ENCODE measurements around the gene ARCN1. TPM values are rescaled to one million over a fixed set of nuclear protein-coding genes. Genes with fewer than 3 reads are reported as not detected.

ARCN1 gene
- total RNA-seq, result 10 to 100 TPM; 67.8 to 81.6 (median 78.1) TPM

- peak; percentile 13 for DNase-seq
- no peaks in the 10 kb centered on the region for H3K36me3 ChIP-seq
- H3K4me3 ChIP-seq, result peak within 1 kb of the TSS; percentile 83 to 100 (median 96)
- peaks cover 7 to 48% (median 18%) of the 10 kb centered on the region in 3 donors for H3K4me1 ChIP-seq
- no peaks in the 10 kb centered on the region for H3K9me3 ChIP-seq
- intact Hi-C loops (cut with DNase I), result no loop called here
- 0% methylated on average over 11 to 16 of the region's 55 CpGs for WGBS, 2 donors
- peak in 1 of 4 donors; percentile 59 for TF ChIP-seq POLR2A (IDR thresholded peaks at IDR 0.05)
- TF ChIP-seq CTCF (IDR thresholded peaks at IDR 0.05), result no peak
- H3K27ac ChIP-seq, result peak within 1 kb of the TSS; percentile 97 to 98 (median 98)
- H3K27me3 ChIP-seq, result no peaks in the 10 kb centered on the region
Observed at GRCh38 chr11:118572061-118572980, at the start of gene ARCN1. ARCN1 (plus strand) TSS chr11:118572409; CDS start chr11:118572548, 139 bp downstream.

- 46 to 52% methylated on average over 5 to 6 of the region's 6 CpGs for WGBS, 2 donors
- TF ChIP-seq CTCF (IDR thresholded peaks at IDR 0.05) (peak in 1 of 6 experiments; percentile 27), POLR2A (IDR thresholded peaks at IDR 0.05) (no peak)
- Histone ChIP-seq H3K4me3 (no peak overlapping the region), H3K27me3 (no peaks in the 10 kb centered on the region), H3K9me3 (no peaks in the 10 kb centered on the region), H3K27ac (no peak overlapping the region), H3K36me3 (peaks cover 15 to 78% (median 33%) of the 10 kb centered on the region in 3 donors), H3K4me1 (peaks cover 0 to 7% (median 0%) of the 10 kb centered on the region in 3 donors)
- intact Hi-C loops (cut with DNase I), result no loop called here
- DNase-seq, result no peak
Observed at GRCh38 chr11:118522571-118523072, 49.6 kb upstream of the ARCN1 start.

GRCh38 chr11:118524356-118524755 lies 47.9 kb upstream of the ARCN1 start:
- no peaks in the 10 kb centered on the region for H3K9me3 ChIP-seq
- H3K4me1 ChIP-seq, result peaks cover 0 to 17% (median 3%) of the 10 kb centered on the region in 3 donors
- no peak overlapping the region for H3K4me3 ChIP-seq
- no peak overlapping the region for H3K27ac ChIP-seq
- no peak for TF ChIP-seq CTCF (IDR thresholded peaks at IDR 0.05)
- H3K36me3 ChIP-seq, result peaks cover 15 to 60% (median 25%) of the 10 kb centered on the region in 3 donors
- intact Hi-C loops (cut with DNase I), result no loop called here
- H3K27me3 ChIP-seq, result no peaks in the 10 kb centered on the region
- DNase-seq, result no peak

- H3K4me1 ChIP-seq, result peaks cover 0 to 22% (median 8%) of the 10 kb centered on the region in 3 donors
- H3K27ac ChIP-seq, result no peak overlapping the region
- intact Hi-C loops (cut with DNase I), result no loop called here
- no peak for TF ChIP-seq CTCF (IDR thresholded peaks at IDR 0.05)
- TF ChIP-seq POLR2A (IDR thresholded peaks at IDR 0.05), result no peak
- H3K4me3 ChIP-seq, result no peak overlapping the region
- H3K9me3 ChIP-seq, result no peaks in the 10 kb centered on the region
- no peak for DNase-seq
- peaks cover 15 to 55% (median 19%) of the 10 kb centered on the region in 3 donors for H3K36me3 ChIP-seq
- no peaks in the 10 kb centered on the region for H3K27me3 ChIP-seq
- 56 to 89% methylated on average over 3 to 6 of the region's 6 CpGs for WGBS, 2 donors
Observed at GRCh38 chr11:118524757-118525470, 47.3 kb upstream of the ARCN1 start.

All from esophagus squamous epithelium (tissue), 5 donors.